CD4-positive, alpha-beta T cell treated with Interleukin-17A for 4 hours (primary cell): ENCODE measurements around the gene GM2A.

ENCODE experiments used
- DNase-seq: peaks from one replicate; pipeline ENCODE4 v3.0.0-alpha.2; 2020; ENCODE audit warnings: mixed read lengths

The GM2A gene

DNA sequence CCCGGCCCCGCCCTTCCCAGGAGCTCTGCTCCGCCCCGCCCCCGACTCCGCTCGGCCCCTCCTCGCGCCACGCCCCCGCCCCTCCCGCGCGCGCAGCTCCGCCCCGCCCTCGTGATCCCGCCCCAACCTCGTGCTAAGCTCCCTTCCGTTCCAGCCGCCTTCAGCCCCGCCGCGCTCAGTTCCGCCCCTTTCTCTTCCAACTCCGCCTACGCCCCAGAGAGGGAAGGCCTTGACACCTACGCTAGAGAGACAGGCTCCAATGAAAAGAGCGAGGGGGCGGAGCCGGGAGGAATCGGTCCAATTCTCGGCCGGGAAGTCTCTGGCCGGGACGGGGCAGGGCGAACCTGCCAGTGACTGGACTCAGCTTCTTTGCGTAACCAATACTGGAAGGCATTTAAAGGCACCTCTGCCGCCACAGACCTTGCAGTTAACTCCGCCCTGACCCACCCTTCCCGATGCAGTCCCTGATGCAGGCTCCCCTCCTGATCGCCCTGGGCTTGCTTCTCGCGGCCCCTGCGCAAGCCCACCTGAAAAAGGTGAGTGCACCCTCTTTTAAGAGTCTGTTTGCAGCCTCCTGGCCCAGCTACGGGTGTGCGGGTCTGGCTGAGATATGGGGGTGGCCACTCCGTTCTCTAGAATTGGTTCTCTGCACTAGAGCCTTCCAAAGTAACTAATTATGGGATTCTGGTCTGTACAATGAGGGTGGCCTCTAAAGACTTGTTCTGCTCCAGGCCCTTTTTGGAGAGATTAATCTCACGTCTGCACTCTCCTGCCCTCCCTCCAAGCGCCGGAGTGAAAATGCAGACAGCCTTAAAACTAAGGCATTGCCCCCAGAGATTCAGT, at the start of gene GM2A:
Gene GM2A (plus strand): TSS at position 424 of the 843 bp plus-strand sequence. CDS start 32 bp downstream, at position 456.
- peak; percentile 99 for DNase-seq

DNA sequence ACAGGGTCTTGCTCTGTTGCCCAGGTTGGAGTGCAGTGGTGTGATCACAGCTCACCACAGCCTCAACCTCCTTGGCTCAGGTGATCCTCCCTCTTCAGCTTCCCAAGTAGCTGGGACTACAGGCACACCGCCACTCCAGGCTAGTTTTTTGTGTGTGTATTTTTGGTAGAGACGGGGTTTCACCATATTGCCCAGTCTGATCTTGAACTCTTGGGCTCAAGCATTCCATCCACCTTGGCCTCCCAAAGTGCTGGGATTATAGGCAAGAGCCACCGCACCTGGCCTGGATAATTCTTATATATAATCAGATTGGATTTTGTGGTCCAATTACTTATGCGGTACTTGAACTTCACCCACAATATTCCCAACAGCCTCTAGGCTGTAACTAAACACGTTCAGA, 48.9 kb upstream of the GM2A start:
- DNase-seq: no peak

DNA sequence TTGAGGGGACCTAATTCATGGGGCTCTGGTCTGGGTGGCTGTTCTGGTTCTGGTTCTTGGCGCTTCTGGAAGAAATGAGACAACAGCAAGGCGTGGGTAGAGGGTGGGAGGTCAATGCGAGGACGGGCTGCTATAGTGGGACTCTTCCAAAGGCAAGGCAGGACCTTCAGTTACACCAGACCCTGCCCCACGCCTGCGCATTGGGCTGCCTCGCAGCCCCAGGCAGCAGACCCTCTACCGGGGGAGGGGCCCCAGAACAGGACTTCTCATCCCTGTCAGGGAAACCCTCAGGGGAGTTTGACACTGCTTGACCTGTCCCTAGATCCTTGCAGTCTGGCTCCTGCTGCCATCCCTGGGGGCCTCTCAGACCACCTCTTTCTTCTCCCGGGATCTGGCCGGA, 47.6 kb upstream of the GM2A start:
- no peak for DNase-seq

DNA sequence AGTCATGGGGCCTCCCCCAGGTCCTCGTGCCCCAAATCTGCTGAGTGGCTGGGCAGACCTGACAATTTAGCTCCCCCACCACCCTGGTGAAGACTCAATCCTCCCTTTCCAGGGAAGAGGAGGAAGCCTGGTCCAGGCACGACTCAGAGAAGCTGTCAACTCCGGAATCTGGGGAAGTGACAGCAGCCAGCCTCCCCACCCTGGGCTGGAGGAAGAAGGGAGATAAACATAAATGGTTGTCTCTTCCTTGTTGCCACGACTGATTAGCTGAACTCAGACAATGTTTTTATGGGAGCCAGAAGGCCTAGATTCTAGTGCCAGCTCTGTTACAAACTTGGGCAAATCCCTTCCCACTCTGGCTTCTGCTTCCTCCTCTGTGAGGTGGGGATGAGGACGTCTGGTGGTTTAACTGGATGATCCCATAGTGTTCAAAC, 44.5 kb upstream of the GM2A start:
- DNase-seq: no peak

DNA sequence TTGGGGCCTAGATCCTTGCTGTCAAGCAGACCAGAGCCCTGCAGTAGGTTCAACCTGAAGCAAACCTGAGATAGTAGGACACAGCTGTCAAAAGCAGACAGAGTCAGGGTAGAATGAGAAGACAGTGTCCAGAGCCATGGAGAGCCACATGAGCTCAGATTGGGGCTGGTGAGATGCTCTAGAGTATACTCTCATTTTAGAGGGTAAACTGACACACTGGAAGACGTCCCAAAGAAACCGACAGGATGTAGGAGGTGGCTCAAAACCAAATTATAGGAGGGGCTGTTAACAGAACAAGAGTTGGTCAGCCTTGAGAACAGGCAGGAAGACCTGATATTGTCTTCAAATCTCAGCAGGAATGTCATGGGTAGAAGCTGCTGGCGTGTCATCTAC, 40.6 kb upstream of the GM2A start:
- no peak for DNase-seq

DNA sequence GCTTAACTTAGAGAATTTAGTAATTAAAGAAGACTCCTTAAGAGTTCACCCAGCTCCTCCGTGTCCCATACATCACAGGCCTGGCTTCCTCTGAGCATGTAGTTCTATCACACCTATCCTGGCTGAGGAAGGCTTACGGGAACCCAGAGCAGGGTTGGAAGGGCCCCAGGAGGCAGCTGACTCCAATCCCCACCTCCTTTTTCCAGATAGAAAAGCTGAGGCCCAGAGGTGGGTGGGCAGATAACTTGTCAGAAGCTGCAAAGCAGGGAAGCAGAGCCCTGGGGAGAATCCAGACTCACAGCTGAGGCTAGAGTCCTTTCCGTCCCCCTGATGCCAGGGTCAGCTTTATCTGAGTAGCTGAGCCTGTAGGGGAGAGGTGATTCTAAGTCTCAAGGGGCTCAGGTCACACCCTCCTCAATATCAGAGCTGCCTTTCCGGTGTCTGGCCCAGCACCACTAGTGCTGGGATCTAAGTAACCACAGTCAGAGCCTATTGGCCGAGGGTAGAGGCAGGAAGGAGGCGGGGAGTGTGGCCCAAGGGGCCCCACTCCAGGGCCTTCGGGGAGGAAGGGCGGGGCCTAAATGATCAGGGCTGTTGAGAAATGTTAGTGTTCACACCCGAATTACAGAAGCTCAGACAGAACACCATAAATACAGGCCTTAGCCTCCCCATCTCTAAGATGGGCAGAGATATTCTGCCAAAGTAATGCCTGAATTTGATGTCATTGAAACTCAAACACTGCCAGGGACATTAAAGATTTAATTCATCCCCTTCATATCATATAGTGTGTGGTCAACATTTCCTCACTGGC, 39.0 kb upstream of the GM2A start:
- DNase-seq: peak; percentile 94

DNA sequence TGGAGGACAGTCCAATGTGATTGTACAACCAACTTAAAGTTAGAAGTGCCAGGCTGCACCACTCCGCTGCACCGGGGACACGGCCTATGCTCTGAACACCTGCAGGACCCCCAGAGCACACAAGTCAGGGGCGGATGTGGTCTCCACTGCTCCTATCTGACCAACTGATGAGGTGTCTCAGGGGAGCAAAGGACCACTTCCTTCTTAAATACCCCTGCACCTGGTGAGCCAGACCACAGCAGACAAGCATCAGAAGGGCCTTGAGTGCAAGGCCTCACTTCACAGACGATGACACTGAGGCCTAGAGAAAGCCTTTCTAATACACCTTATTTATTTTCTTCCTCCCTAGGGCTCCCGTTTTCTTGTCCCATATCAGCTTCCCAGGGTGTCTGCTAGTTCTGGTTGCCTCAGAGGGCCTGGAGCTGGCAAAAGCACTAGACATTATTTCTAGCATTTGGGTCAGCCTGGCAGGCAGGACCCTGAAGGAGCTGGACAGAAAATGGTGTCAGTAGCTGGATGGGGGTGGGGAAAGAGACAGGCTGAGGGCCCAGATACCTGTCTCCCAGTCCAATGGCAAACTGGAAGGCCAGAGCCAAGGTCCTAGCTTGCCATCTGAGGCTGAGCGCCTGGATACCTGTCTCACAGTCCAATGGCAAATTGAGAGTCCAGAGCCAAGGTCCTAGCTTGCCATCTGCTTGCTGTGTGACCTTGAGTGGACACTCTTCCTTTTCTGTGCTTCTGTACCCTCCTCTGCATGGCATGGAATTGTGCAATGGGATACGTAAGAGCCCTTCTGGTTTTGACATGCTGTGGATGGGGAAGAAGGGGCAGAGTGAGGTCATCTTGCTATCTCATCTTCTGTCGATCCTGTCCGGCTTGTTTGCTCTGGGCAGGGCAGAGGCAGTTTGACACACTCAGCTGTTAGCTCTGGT, 38.1 kb upstream of the GM2A start:
- DNase-seq: peak; percentile 58

DNA sequence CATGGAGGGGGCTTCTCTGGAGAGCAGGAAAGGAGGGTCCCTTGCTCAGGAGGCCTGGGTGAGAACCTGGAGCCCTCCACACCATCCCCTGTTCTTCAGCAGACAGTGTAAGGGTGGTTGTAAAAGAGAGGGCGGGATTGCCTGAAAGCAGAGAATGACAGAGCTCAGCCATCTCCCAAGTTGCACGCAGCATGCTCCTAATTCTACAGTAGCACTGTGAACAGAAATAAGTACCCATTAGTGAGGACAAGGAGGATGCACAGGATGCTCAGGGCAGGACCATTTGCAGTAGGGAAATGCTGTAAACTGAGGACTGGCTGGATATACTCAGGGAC, 37.5 kb upstream of the GM2A start:
- no peak for DNase-seq

DNA sequence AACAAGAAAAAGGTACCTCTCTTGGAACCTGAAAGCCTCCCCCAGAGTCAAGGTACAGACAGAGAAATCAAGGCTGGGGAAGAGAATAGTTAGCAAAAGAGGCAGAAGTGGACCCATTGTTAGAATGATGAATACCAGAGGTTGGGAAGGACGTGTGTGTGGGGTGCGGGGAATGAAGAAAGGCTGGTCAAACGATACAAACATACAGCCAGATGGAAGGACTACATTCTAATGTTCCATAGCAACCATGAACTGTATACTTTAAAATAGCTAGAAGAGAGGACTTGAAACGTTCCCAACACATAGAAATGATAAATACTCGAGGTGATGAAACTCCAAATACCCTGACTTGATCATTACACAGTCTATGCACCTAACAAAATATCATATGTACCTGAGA, 36.2 kb upstream of the GM2A start:
- no peak for DNase-seq

DNA sequence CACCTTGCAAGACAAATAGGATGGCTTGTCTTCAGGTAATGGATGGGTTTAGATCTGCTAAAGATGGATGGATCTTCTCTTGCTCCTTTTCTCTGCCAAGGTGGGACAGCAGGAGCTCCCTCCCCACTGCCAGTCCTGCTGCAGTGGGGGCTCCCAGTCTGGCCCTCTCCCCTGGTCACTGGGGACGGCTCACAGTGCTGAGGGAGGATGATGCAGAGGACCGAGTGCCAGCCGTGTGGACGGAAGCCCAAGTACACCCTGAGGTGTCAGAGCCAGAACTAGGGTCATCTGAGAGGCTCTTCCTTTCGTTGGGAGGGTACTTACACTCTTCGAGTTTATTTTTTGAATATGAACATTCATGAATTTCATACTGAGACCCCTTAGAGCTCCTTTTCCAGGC, 34.8 kb upstream of the GM2A start:
- no peak for DNase-seq

DNA sequence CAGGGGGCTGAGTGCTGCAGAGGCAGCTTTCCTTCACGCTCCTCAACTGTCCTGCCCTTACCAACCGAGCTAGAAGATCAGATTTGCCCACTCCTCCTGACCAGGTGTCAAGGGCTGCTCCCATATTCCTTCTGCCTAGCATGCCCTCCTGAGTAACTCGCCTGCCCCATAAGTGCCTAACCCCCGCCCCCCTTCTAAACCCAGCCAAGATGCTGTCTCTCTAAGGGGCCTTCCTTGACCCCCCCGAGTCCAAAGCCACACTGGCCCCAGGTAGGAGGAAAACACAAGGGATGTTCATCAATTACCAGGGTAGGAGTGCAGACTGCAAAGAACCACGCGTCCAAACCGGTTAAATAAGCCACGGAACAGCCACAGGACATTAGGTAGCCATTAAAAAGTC, 33.8 kb upstream of the GM2A start:
- no peak for DNase-seq

DNA sequence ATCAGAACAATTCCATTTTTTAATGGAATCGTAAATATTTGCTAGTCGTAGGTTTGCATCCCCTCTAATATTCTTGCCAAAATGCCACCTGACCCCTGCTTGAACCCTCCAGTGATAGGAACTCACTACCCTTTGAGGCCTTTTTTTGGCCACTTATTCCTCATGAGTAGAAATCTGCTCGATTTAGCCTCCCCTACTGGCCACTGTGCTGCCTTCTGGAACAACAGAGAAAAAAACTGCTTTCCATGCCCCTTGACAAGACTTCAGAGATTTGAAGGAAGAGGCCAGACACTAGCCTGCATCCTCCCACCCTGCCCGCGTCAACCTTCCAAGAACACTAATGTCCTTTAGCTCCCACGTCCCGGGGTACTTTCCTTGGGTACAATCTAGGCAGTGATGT, 33.2 kb upstream of the GM2A start:
- DNase-seq: no peak

DNA sequence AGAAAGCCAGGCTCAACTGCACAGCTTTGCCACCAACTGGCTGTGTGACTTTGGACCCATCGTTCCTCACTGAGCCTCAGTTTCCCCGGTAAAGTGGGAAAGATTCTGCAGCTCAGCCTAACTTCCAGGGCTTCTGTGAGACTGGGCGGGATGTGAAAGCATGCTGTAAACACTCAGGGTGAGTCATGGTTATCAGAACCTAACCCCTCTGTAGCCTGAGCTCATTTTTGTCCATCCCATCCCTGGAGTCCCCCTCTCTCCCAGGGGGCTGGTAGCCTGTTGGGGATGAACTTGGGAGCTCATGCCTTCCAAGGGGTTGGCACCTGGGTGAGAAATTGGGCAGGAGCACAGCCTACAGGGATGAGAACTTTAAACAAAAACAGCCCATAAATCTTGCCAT, 31.4 kb upstream of the GM2A start:
- peak; percentile 50 for DNase-seq

DNA sequence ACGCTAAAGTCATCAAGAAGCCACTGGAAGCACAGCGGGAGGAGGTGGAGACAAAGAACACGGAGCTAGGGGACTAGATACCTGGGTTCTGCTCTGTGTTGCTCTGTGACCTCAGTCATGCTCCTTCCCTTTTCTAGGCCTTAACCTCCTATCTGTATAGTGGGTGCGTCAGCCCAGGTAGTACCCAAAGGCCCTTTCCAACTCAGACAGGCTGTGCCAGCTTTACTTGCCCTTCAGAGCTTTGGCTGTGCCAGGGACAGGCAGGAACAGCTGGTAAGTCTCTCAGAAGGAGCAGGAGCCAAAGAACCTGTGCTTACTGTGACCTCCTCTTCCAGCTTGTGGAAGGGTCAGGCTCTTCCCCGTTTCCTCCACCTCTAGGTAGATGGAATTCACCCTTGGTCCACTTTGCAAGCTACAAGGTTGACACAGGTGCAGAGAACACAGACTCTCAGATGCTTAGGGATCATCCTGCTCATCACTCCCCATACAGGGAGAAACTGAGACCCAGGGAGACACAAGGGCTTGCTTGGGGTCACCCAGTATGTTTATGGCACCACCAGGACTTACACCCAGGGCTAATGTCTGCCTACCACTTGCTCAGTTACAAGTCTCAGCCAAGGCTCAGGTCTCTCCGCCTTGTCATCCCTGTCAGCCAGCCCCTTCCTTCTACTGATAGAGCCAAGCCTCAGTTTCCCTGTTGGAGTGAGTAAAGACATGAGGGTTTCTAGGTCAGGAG, 30.8 kb upstream of the GM2A start:
- peak; percentile 46 for DNase-seq

DNA sequence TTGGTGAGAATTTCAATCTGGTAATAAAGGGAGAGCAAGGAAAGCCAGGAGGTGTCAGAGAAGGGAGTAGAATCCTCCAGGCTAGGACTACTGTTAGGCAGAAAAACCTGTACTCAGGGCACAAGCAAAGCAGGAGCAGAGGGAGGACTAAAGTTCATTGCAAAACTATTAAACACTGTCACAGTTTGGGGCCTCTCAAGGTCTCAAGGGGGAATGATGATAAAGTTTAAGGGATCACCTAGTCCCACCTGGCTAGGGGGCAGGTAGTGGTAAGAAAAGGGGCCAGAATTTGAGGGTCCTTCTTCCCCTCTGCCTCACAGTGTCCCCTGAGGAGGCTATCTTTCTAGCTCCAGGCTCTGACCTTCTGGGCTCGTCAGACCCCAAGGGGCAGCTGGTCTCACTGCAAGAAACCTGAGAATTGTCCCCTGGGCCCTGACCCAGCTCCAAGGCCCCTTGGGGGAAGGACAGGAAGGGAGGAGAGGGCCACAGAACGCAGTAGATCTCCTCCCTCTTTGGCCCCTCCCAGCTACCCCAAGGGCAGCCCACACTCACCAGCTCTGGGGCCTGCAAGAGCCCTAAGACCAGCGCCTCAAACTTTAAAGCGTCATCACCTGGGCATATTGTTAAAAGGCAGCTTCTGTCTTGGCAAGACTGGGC, 30.1 kb upstream of the GM2A start:
- DNase-seq: peak; percentile 76

DNA sequence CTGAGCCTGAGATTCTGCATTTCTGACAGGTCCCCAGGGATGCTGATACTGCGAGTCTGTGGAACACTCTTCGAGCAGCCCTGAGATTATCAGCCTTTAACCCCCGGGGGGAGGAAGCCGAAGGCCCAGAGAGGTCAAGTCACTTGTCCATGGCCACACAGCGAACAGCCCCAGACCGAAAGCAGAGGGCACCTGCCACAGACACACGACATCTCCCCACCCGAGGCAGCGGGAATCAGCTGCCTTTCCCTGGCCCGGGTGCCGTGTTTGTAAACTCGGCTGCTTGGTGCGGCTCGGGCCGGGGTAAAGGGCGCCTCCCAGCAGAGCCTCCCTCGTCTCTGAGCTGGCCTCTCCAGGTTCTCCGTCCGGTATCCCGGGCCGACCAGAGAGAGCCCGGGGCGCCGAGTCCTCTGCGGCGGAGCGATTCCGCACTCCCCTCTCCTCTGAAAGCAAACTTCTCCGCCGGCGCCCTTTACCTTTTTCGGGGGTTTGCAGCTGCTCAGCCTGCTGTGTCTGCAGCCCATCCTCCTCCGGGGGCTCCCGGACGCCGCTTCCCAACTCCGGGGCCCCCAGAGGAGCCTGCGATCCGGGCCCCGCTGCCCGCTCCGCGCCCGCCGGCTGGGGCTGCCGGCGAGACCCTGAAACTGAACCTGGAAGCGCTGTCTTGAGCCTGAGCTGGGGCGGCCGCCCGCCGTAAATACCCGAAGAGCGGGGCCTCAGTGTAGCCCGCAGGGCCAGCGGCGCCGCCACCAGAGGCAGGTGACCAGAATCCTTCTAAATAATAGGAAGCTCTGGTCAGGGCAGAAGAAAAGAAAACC, 29.3 kb upstream of the GM2A start, which contains the start of gene CCDC69:
Gene CCDC69 (minus strand): TSS at position 646 of the 818 bp plus-strand sequence. CDS start 122 bp downstream, at position 524.
- DNase-seq: peak; percentile 72

DNA sequence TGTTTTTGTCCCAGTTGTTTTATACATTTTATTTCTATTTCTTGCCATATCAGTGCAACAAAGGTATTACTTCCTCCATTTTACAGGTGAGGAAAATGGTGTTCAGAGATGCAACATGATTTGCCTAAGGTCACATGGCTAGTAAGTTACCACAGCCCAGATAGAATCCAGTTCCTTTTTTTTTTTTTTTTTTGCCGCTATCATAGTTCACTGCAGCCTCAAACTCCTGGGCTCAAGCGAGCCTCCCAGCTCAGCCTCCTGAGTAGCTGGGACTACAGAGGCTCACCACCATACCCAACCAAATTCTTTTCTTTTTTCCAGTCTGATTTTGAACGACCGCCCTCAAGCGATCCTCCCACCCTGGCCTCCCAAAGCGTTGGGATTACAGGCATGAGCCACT, 28.6 kb upstream of the GM2A start:
- no peak for DNase-seq

DNA sequence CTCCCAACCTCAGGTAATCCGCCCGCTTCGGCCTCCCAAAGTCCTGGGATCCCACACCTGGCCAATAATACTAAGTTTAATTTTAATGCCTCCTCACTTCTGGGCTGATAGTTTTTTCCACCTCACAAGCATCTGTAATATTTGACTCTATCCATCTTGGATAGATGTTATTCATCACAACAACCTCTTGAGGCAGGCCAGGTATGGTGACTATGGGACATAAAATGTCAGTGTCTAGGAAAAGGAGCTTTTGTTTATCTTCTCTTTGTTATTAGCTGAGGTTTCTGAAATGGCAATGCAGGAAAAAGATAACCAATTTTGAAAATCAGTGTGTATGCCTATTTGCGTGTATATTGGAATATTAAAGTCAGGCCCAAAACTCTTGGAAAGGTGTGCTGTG, 27.9 kb upstream of the GM2A start:
- no peak for DNase-seq

DNA sequence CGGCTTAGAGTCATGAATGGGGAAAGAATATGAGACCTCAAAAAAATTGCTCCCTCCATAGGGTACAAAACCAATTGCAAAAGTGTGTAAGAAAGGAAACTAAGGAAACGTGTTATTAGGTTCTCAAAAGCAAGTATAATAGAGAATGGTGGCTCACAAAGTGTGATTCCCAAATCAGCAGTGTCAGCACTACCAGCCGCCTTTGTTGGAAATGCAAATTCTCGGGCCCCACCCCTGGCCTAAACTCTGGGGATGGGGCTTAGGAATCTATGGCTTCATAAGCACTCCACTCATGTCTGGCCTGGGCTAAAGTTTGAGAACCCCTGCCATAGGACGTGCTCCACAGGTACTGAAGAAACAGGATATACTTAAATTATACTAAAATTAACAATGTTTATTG, 27.5 kb upstream of the GM2A start:
- no peak for DNase-seq

DNA sequence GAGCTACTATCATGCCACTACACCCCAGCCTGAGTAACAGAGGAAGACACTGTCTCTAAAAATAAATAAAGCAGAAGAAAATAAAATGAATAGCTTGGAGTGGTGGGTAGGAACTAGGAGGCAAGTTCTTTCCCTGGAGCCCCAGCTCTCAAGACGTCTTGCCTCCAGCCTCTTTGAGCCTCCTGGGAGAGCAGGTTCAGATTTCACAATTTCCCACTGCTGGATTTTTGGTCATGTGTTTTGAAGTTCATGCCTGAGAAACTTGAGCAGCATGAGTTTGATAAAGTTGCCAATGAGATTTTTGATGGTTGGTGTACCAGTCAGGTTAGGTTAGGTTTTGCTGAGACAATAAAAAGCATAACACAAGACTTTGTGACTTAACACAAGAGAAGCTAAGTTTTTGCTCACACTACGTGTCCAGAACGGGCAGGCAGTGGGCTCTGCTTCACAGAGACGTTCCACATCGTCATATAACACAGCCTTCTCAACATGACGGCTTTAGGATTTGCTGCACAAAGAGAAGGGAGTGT, 25.0 kb upstream of the GM2A start:
- DNase-seq: no peak

DNA sequence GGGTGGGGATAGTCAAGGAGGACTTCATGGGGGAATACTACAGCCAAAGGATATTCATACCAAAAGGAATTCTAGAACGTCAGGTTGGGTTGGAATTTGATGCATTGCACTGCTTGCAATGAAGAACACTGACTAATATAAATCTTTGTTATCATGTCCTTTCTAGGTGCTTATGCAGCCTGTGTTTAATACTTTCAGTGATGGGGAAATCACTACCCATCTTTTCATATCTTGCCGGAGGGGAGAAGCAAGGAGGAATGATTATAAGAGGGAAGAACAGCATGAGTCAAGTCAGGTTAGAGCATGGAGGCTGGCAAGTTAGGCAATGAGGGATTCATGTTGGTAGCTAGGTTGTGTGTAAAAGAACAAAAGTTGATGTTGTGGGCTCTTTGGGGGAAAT, 24.0 kb upstream of the GM2A start:
- no peak for DNase-seq
